ENCODE results near the gene SPP2.

The SPP2 gene

DNA sequence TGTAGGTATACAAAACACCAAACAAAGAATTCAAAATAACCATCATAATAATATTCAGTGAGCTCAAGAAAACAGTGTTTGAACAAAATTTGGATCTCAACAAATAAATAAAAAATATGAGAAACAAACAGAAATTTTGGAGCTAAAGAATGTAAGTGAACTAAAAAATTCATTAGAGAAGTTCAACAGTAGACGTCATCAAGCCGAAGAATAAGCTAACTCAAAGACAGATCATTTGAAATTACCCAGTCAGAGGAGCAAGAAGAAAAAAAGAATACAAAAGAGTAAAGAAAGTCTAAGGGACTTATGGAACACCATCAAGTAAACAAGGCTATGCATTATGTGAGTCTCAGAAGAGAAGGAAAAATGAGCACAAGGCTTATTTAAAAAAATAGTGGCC lies 16.6 kb upstream of the SPP2 start:
- TF ChIP-seq, protein P1, sequence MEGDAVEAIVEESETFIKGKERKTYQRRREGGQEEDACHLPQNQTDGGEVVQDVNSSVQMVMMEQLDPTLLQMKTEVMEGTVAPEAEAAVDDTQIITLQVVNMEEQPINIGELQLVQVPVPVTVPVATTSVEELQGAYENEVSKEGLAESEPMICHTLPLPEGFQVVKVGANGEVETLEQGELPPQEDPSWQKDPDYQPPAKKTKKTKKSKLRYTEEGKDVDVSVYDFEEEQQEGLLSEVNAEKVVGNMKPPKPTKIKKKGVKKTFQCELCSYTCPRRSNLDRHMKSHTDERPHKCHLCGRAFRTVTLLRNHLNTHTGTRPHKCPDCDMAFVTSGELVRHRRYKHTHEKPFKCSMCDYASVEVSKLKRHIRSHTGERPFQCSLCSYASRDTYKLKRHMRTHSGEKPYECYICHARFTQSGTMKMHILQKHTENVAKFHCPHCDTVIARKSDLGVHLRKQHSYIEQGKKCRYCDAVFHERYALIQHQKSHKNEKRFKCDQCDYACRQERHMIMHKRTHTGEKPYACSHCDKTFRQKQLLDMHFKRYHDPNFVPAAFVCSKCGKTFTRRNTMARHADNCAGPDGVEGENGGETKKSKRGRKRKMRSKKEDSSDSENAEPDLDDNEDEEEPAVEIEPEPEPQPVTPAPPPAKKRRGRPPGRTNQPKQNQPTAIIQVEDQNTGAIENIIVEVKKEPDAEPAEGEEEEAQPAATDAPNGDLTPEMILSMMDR (conservative IDR thresholded peaks at IDR 0.05; ENCODE audit: low read depth, low read length), result no peak
- DNase-seq (ENCODE audit: low read depth), result no peak
- no peak overlapping the region for H3K4me3 ChIP-seq (ENCODE audit: low read length)

DNA sequence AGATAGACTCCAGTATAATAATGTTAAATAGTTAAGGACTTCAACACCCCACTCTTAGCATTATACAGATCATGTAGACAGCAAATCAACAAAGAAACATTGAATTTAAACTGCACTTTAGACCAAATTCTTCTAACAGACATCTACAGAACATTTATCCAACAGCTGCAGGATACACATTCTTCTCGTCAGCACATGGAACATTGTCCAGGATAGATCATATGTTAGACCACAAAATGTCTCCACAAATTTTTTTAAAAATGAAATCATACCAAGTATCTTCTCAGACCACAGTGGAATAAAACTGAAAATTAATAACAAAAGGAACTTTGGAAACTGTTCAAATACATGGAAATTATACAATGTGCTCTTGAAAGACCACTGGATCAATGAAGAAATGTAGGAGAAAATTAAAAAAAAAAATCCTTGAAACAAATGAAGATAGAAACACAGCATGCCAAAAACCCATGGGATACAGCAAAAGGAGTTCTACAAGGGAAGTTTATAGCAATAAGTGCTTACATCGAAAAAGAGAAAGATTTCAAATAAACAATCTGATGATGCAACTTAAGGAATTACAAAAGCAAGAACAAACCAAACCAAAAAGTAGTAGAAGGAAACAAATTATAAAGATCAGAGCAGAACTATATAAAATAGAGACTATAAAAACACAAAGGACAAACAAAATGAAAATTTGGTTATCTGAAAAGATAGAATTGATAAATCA lies 12.3 kb upstream of the SPP2 start:
- no peak overlapping the region for H3K4me3 ChIP-seq (ENCODE audit: low read length)
- no peak for DNase-seq (ENCODE audit: low read depth)
- TF ChIP-seq, protein P1 (conservative IDR thresholded peaks at IDR 0.05; ENCODE audit: low read depth, low read length), result no peak

DNA sequence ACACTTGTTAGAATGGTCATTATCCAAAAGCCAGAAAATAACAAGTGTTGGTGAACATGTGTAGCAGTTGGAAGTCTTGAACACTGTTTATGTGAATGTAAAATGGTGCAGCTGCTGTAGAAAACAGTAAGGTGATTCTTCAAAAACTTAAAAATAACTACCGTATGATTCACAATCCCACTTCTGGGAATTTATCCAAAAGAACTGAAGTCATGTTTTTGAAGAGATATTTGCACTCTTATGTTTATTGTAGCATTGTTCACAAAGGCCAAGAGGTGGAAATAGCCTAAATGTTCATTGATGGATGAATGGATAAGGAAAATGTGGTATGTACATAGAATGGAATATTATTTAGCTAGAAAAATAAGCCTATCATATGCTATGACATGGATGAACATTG lies 6.3 kb upstream of the SPP2 start:
- TF ChIP-seq, protein P1 (conservative IDR thresholded peaks at IDR 0.05; ENCODE audit: low read depth, low read length), result no peak
- no peak overlapping the region for H3K4me3 ChIP-seq (ENCODE audit: low read length)
- DNase-seq (ENCODE audit: low read depth), result peak; percentile 72

DNA sequence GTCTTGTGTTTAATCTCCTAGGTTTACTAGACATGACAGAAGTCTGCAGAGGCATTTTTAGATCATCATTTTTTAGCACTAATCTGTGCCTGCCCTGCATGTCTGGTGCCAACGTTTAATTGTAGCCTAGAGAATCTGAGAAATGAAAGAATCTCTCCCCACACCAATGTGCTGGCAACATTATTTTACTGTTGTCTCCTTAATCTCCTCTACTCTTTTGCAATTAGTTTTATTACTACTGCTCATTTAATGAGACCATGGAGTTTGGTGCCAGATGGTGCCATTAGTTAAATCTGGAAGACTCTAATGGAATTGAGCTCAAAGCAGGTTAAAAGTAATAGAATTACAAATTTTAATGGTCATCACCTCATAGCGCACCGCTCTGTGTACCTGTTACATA lies 4.0 kb upstream of the SPP2 start:
- no peak overlapping the region for H3K4me3 ChIP-seq (ENCODE audit: low read length)
- DNase-seq (ENCODE audit: low read depth), result no peak

GRCh38 chr2:234047361-234047760 lies 3.1 kb upstream of the SPP2 start:
- TF ChIP-seq, protein P1 (conservative IDR thresholded peaks at IDR 0.05; ENCODE audit: low read depth, low read length), result no peak
- DNase-seq (ENCODE audit: low read depth), result no peak
- H3K4me3 ChIP-seq (ENCODE audit: low read length), result no peak overlapping the region

More for the DNA sequence above, 4.0 kb upstream of the SPP2 start:
- TF ChIP-seq, protein P1 (conservative IDR thresholded peaks at IDR 0.05; ENCODE audit: low read depth, low read length), result no peak

DNA sequence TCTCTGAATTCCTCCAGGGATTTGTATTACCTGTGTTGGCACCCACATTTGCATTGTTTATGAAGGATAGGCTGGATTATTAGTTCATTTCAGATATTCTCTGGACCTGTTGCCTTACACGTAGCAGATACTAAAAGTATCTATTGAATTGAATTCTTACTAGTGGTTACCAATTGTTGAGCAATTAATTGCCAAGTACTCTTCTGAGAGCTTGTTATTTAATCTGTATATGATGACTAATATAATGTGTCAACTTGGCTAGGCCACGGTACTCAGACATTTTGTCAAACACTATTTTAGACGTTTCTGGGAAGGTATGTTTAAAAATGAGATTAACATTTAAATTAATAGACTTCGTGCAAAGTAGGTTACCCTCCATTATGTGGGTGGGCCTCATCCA lies 2.5 kb upstream of the SPP2 start:
- DNase-seq (ENCODE audit: low read depth), result no peak
- TF ChIP-seq, protein P1 (conservative IDR thresholded peaks at IDR 0.05; ENCODE audit: low read depth, low read length), result no peak
- no peak overlapping the region for H3K4me3 ChIP-seq (ENCODE audit: low read length)

- TF ChIP-seq, protein P1 (conservative IDR thresholded peaks at IDR 0.05; ENCODE audit: low read depth, low read length), result no peak
- DNase-seq (ENCODE audit: low read depth), result no peak
- H3K4me3 ChIP-seq (ENCODE audit: low read length), result no peak overlapping the region
These were observed 1.0 kb downstream of the SPP2 start for GRCh38 chr2:234051374-234052070.
